SJSA1 (cell line): ENCODE results near the gene HOXA13. TPM values are rescaled to one million over a fixed set of nuclear protein-coding genes. Genes with fewer than 3 reads are reported as not detected.

Source experiments
- DNase-seq, 2 experiments: peaks; one replicate each; pipeline ENCODE4 v3.0.0-alpha.2; 2015 to 2020; ENCODE audit warnings: low spot score in 2 of 2, low read depth in 1 of 2
- H3K27ac ChIP-seq: fragments of 250-450 bp; sonication (Bioruptor Pico); 2 replicates; pipeline ENCODE4 v1.5.1; 2020; ENCODE audit warnings: mild to moderate bottlenecking, moderate library complexity
- H3K27me3 ChIP-seq: fragments of 250-450 bp; sonication (Bioruptor Pico); replicated peaks from 2 replicates; pipeline ENCODE4 v1.5.1; 2020; ENCODE audit warnings: mild to moderate bottlenecking, moderate library complexity
- H3K36me3 ChIP-seq: fragments of 250-450 bp; sonication (Bioruptor Pico); 2 replicates; pipeline ENCODE4 v1.5.1; 2020; ENCODE audit warnings: mild to moderate bottlenecking
- H3K4me1 ChIP-seq: fragments of 250-450 bp; sonication (Bioruptor Pico); replicated peaks from 2 replicates; pipeline ENCODE4 v1.6.1; 2021; ENCODE audit warnings: mild to moderate bottlenecking
- H3K4me3 ChIP-seq: fragments of 250-450 bp; sonication (Bioruptor Pico); 2 replicates; pipeline ENCODE4 v1.5.1; 2020; ENCODE audit warnings: mild to moderate bottlenecking
- H3K9me3 ChIP-seq: fragments of 250-450 bp; sonication (Bioruptor Pico); replicated peaks from 2 replicates; pipeline ENCODE4 v1.5.1; 2020; ENCODE audit warnings: mild to moderate bottlenecking
- total RNA-seq: library from RNA; depleted of rRNA; stranded (reverse); fragments of >200 nt; shearing (Covaris generic); gene quantifications from 2 replicates; pipeline ENCODE4 v1.2.3, GENCODE V29; 2014

HOXA13 gene
- total RNA-seq, 1 experiment from 2014 or later = 2.5 TPM

DNA sequence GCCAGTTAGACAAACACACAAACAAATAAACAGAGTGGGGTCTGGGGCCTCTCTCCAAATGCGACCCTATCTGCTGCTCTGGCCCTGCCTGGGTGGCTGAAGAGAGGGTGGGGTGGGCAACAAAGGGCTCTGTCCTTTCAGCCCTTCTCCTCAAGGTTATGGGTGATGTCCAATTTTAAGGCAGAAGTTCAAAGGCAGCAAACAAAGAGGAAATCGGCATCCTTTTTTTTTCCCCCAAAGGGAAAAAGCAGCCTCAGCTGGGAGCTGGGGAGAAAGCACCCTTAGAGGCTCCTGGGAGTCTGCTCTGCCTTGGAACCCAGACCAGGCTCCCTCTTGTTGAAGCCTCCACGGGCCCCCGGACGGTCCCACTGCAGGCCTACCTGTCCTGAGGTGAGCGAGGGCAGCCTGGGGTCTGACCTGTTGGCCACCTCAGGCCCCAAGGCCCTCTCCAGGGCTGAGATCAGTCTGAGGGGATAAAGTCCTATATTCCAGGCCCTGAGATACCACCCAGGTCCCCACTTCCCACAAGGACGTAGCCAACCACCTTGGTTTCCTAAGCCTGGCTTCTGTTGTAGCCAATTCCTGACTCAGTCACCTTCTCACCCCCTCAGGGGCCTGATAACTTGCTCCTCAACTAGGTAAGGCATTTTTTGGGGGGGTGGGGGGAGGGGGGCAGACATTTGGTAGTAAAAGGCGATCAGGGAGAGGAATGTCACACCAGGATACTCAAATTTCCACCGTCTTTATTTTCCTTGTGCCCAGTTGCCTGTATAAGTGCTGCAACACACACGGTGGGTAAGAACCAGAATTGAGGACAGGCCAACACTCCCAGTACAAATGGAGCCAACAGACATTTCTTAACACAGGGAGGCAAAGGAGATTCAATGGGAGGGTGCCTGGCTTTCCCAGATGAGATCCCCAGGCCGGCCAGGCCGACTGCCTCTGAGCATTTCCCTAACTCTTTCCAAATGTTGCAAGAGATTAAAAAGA, 19.2 kb downstream of the HOXA13 start:
- Histone ChIP-seq H3K4me1 (peaks cover 69% of the 10 kb centered on the region), H3K4me3 (peak overlapping the region; percentile 57), H3K36me3 (peaks cover 20% of the 10 kb centered on the region), H3K27me3 (no peaks in the 10 kb centered on the region), H3K27ac (peak overlapping the region; percentile 93), H3K9me3 (no peaks in the 10 kb centered on the region)
- DNase-seq = peak in 1 of 2 experiments; percentile 71

DNA sequence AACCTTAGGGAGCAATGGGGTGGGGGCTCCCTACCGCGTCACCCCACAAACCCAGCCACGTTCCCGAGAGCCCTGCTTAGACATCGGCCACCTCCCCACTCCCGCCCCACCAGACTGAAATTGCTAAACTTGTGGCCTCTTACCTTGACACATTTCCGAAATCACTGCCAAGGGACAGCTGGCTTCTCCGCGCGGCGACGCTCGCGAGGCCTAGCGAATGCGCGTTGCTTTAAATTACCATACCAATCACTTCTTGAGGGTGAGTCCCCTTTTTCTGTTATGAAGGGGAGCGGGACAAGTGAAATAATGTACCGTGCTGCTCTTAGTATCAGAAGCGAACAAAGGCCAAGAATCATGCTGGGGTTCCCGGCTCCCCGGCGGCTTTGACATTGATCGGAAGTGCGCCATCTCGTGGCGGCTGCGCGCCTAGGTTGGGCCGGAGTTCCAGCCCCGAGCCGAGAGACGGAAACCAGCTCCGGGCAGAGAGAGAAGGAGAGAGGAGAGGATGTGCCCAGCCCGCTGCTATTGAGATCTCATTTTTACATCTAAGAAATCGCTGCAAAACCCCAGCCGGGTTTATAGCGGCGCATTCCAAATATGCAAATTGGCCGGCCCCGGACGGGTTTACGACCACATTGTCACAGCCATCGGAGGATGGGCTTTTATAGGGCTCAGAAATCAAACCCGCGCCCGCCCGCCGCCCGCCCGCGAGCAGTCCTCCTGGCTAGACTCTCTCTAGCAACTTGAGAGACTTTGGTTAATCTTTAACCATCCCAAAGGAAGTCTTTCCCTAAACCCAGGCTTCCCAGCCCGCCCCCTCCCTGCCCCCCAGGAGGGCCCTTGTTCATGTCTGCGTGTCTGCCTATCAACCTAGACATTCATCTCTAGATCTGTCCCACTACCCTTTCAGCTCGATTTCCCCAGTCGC, 20.1 kb downstream of the HOXA13 start:
- Histone ChIP-seq H3K27ac (peak overlapping the region; percentile 93), H3K4me3 (peak overlapping the region; percentile 57), H3K27me3 (no peaks in the 10 kb centered on the region), H3K9me3 (no peaks in the 10 kb centered on the region), H3K4me1 (peaks cover 72% of the 10 kb centered on the region), H3K36me3 (peaks cover 22% of the 10 kb centered on the region)
- peak; percentile 86 to 94 for DNase-seq

- DNase-seq = peak in 1 of 2 experiments; percentile 80
- Histone ChIP-seq H3K27ac (peak overlapping the region; percentile 93), H3K4me1 (peaks cover 77% of the 10 kb centered on the region), H3K27me3 (no peaks in the 10 kb centered on the region), H3K4me3 (peak overlapping the region; percentile 57), H3K9me3 (no peaks in the 10 kb centered on the region), H3K36me3 (peaks cover 19% of the 10 kb centered on the region)
These were observed 20.9 kb downstream of the HOXA13 start for GRCh38 chr7:27179030-27179429.

- Histone ChIP-seq H3K4me1 (peaks cover 78% of the 10 kb centered on the region), H3K4me3 (peak overlapping the region; percentile 57)
- DNase-seq = peak in 1 of 2 experiments; percentile 79
These were observed 21.5 kb downstream of the HOXA13 start for GRCh38 chr7:27178366-27178765.

GRCh38 chr7:27177795-27178320, 22.0 kb downstream of the HOXA13 start:
- H3K4me1 ChIP-seq = peaks cover 74% of the 10 kb centered on the region
- peak in 1 of 2 experiments; percentile 81 for DNase-seq
- H3K27ac ChIP-seq = peak overlapping the region; percentile 93
- H3K4me3 ChIP-seq = peak overlapping the region; percentile 57
- H3K27me3 ChIP-seq = no peaks in the 10 kb centered on the region
- H3K9me3 ChIP-seq = no peaks in the 10 kb centered on the region
- H3K36me3 ChIP-seq = peaks cover 28% of the 10 kb centered on the region

More at GRCh38 chr7:27178366-27178765, 21.5 kb downstream of the HOXA13 start:
- peaks cover 25% of the 10 kb centered on the region for H3K36me3 ChIP-seq
- H3K27me3 ChIP-seq = no peaks in the 10 kb centered on the region
- no peaks in the 10 kb centered on the region for H3K9me3 ChIP-seq
- peak overlapping the region; percentile 93 for H3K27ac ChIP-seq

- H3K9me3 ChIP-seq = no peaks in the 10 kb centered on the region
- peaks cover 73% of the 10 kb centered on the region for H3K4me1 ChIP-seq
- no peaks in the 10 kb centered on the region for H3K27me3 ChIP-seq
- peak in 1 of 2 experiments; percentile 88 for DNase-seq
- peaks cover 26% of the 10 kb centered on the region for H3K36me3 ChIP-seq
- H3K27ac ChIP-seq = peak overlapping the region; percentile 93
- H3K4me3 ChIP-seq = peak overlapping the region; percentile 57
These were observed 22.7 kb downstream of the HOXA13 start for GRCh38 chr7:27176962-27177794.

GRCh38 chr7:27176524-27176845, 23.4 kb downstream of the HOXA13 start:
- Histone ChIP-seq H3K4me1 (peaks cover 68% of the 10 kb centered on the region), H3K27ac (peak overlapping the region; percentile 93), H3K9me3 (no peaks in the 10 kb centered on the region), H3K4me3 (peak overlapping the region; percentile 57), H3K36me3 (peaks cover 26% of the 10 kb centered on the region), H3K27me3 (no peaks in the 10 kb centered on the region)
- peak in 1 of 2 experiments; percentile 80 for DNase-seq

DNA sequence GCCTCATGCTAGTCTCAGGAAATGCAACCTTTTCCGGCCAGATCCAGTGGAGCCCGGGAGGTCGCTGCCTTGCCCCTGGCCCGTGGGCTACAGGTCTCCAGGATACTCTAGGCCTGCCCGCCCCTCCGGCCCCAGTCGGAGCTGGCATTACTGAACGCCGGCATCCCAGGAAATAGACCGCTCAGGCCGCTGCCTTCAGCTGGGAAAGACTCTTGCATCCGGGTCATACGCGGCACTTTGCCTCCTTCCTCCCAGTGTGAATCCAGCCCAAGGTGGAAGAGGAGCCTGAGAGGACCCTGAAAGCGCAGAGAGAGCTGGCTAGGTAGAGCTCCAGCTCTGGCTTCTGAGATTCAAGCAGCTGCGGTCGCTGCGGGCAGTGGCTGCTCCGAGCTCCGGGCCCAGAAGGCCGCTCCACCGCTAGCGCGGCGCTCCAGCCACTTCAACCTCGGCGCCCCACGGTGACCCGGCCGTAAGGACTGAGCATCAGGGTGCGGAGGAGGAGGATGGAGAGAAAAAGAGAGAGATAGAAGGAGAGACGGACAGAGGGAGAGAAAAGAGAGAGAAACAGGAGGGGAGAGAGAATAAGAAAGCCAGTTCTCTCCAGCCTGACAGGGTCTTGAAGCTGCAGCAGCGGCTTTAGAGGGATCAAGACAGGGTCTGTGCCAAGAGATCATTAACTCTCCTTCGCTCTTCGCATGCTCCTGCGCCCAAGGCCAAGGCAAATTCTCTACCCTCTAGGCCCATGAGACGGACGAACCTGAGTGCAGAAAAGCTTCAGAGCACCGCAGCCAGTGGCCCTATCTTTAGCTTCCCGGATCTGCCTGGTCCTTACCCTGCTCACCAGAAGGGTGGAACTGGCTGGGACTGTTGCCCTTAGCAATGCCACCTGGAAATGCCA, 24.0 kb downstream of the HOXA13 start:
- DNase-seq = peak; percentile 66 to 83
- Histone ChIP-seq H3K36me3 (peaks cover 30% of the 10 kb centered on the region), H3K27me3 (no peaks in the 10 kb centered on the region), H3K4me3 (peak overlapping the region; percentile 57), H3K9me3 (no peaks in the 10 kb centered on the region), H3K4me1 (peaks cover 68% of the 10 kb centered on the region), H3K27ac (peak overlapping the region; percentile 93)

GRCh38 chr7:27174874-27175625, 24.8 kb downstream of the HOXA13 start:
- Histone ChIP-seq H3K27ac (peak overlapping the region; percentile 93), H3K27me3 (no peaks in the 10 kb centered on the region), H3K4me3 (peak overlapping the region; percentile 57), H3K4me1 (peaks cover 60% of the 10 kb centered on the region), H3K36me3 (peaks cover 30% of the 10 kb centered on the region), H3K9me3 (no peaks in the 10 kb centered on the region)
- peak in 1 of 2 experiments; percentile 84 for DNase-seq

DNA sequence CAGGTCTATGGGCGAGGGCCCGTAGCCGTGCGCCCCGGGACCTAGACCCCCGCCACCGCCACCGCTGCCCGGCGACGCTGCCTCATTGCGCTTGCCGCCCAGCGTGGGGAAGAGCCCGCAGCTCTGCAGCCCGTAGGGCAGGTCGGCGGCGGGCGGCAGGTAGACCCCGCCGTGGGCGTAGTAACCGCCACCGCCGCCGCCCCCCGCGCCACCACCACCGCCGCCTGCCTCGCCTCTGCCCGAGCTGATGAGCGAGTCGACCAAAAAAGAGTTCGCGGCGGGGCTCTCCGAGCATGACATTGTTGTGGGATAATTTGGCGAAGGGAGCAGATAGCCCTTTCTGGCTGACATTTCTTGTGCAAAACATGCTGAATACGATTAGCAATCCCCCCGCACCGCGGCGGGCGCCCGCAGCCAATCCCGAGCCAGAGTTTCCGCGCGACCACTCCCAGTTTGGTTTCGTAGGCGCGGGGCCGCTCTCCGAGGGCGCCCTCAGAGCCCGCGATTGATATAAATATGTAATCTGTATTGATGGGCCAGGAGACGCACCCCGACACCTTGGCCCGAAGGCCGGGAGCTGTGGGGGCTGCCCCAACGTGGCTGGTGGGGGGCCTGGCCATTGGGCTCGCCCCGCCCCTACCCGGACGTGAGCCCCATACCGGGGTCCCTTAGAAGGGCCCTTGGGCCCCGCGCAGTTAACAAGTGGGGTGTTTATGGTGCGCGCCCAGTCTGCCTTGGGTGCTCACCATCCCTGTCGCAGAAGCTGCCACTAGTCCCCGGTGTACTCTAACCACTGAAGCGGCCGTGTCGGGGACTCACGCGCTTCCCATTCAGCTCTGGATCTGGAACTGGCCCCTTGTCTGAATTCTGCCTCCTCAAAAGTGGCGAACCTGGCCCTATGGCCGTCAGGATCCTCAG, 25.7 kb downstream of the HOXA13 start, which contains the start of gene HOXA10:
TSS of gene HOXA10 (minus strand) at position 365 of the 918 bp plus-strand sequence. CDS start at position 351, 14 bp downstream.
- Histone ChIP-seq H3K4me1 (peaks cover 59% of the 10 kb centered on the region), H3K36me3 (peaks cover 34% of the 10 kb centered on the region), H3K4me3 (peak within 1 kb of the TSS; percentile 57), H3K27me3 (no peaks in the 10 kb centered on the region), H3K9me3 (no peaks in the 10 kb centered on the region), H3K27ac (peak within 1 kb of the TSS; percentile 93)
- DNase-seq = peak in 1 of 2 experiments; percentile 79
